ENCODE measurements around the gene NELFE. TPM values are rescaled to one million over a fixed set of nuclear protein-coding genes. Genes with fewer than 3 reads are reported as not detected.

Gene NELFE
- total RNA-seq, 2 donors from 2014 or later = 40.0 to 81.7 TPM

- Histone ChIP-seq H3K4me3 (no peak overlapping the region), H3K9me3 (no peaks in the 10 kb centered on the region), H3K27me3 (no peaks in the 10 kb centered on the region), H3K36me3 (no peaks in the 10 kb centered on the region), H3K27ac (no peak overlapping the region), H3K4me1 (no peaks in the 10 kb centered on the region)
- no peak for DNase-seq (ENCODE audit: low spot score)
- TF ChIP-seq CTCF (IDR thresholded peaks at IDR 0.05) = no peak
These were observed 27.8 kb downstream of the NELFE start for GRCh38 chr6:31930962-31931361.

GRCh38 chr6:31928672-31928939, 30.2 kb downstream of the NELFE start:
- TF ChIP-seq CTCF (IDR thresholded peaks at IDR 0.05) = no peak

GRCh38 chr6:31927863-31928671, 30.7 kb downstream of the NELFE start:
- Histone ChIP-seq H3K27ac (no peak overlapping the region), H3K4me3 (peak overlapping the region in 1 of 2 donors; percentile 16), H3K9me3 (no peaks in the 10 kb centered on the region), H3K36me3 (no peaks in the 10 kb centered on the region), H3K4me1 (no peaks in the 10 kb centered on the region), H3K27me3 (no peaks in the 10 kb centered on the region)
- DNase-seq (ENCODE audit: low spot score) = no peak
- TF ChIP-seq CTCF (IDR thresholded peaks at IDR 0.05) = no peak

More at GRCh38 chr6:31928672-31928939, 30.2 kb downstream of the NELFE start:
- H3K27me3 ChIP-seq = no peaks in the 10 kb centered on the region
- no peaks in the 10 kb centered on the region for H3K36me3 ChIP-seq
- no peaks in the 10 kb centered on the region for H3K4me1 ChIP-seq
- no peak overlapping the region for H3K27ac ChIP-seq
- no peaks in the 10 kb centered on the region for H3K9me3 ChIP-seq
- no peak for DNase-seq (ENCODE audit: low spot score)
- H3K4me3 ChIP-seq = no peak overlapping the region

- DNase-seq (ENCODE audit: low spot score) = no peak
- no peak within 1 kb of the TSS for H3K27ac ChIP-seq
These were observed 31.4 kb downstream of the NELFE start, which contains the start of gene C2 for GRCh38 chr6:31927242-31927862. Gene C2 (plus strand): TSS chr6:31927717. CDS start chr6:31927753, 36 bp downstream.

GRCh38 chr6:31922942-31923341, 35.8 kb downstream of the NELFE start:
- H3K4me3 ChIP-seq = no peak overlapping the region

More at GRCh38 chr6:31927242-31927862, 31.4 kb downstream of the NELFE start, which contains the start of gene C2:
- no peak for TF ChIP-seq CTCF (IDR thresholded peaks at IDR 0.05)
- no peaks in the 10 kb centered on the region for H3K27me3 ChIP-seq
- no peaks in the 10 kb centered on the region for H3K9me3 ChIP-seq
- peak within 1 kb of the TSS in 1 of 2 donors; percentile 16 for H3K4me3 ChIP-seq
- H3K4me1 ChIP-seq = no peaks in the 10 kb centered on the region
- no peaks in the 10 kb centered on the region for H3K36me3 ChIP-seq

More at GRCh38 chr6:31922942-31923341, 35.8 kb downstream of the NELFE start:
- no peak for TF ChIP-seq CTCF (IDR thresholded peaks at IDR 0.05)
- Histone ChIP-seq H3K27ac (no peak overlapping the region), H3K9me3 (no peaks in the 10 kb centered on the region), H3K27me3 (no peaks in the 10 kb centered on the region), H3K36me3 (no peaks in the 10 kb centered on the region), H3K4me1 (no peaks in the 10 kb centered on the region)
- no peak for DNase-seq (ENCODE audit: low spot score)

Measured in right atrium auricular region (tissue), 2 donors.